Esophagus squamous epithelium (tissue), 5 donors: ENCODE data around the gene NCKAP5. TPM values are rescaled to one million over a fixed set of nuclear protein-coding genes. Genes with fewer than 3 reads are reported as not detected.
A peak's percentile ranks its signal among the peaks of the same experiment; 100 is the strongest.

Experiments
- DNase-seq: peaks from one replicate; lab custom pipeline; 2025; lab: John Stamatoyannopoulos, UW
- H3K27ac ChIP-seq, 4 donors: fragments of 200-600 bp; sonication (generic); one replicate each; pipeline ENCODE4 v1.5.1; 2016 to 2019; ENCODE audit warnings: mild to moderate bottlenecking in 1 of 4
- H3K27me3 ChIP-seq, 4 donors: fragments of 200-600 bp; sonication (generic); 1 replicate in 3 of 4; 2 replicates in 1 of 4; pipeline versions ENCODE4 v1.5.1 to v1.6.0; 2017 to 2021; ENCODE audit warnings: antibody characterized with exemption in 1 of 4
- H3K36me3 ChIP-seq, 3 donors: fragments of 200-600 bp; sonication (generic); one replicate each; pipeline ENCODE4 v1.5.1; 2016 to 2019
- H3K4me1 ChIP-seq, 3 donors: fragments of 200-600 bp; sonication (generic); one replicate each; pipeline ENCODE4 v1.5.1; 2017 to 2019
- H3K4me3 ChIP-seq, 4 donors: fragments of 200-600 bp; sonication (generic); 1 replicate in 3 of 4; 2 replicates in 1 of 4; pipeline ENCODE4 v1.5.1; 2016 to 2019; ENCODE audit warnings: mild to moderate bottlenecking in 2 of 4, moderate library complexity in 1 of 4
- H3K9me3 ChIP-seq, 3 donors: fragments of 200-600 bp; sonication (generic); one replicate each; pipeline ENCODE4 v1.5.1; 2016 to 2019
- POLR2A ChIP-seq, 4 donors: fragments of 450-650 bp; IDR thresholded peaks; one replicate each; pipeline ENCODE4 v1.6.1; 2017; ENCODE audit warnings: antibody characterized with exemption in 4 of 4, mild to moderate bottlenecking in 4 of 4, moderate library complexity in 3 of 4
- WGBS, 2 donors: methylation state at CpG; one replicate each; pipeline ENCODE4 v1.1.5; 2018; 5-methylcytosine and 5-hydroxymethylcytosine counted together
- intact Hi-C: fragments of 100-400 bp; cut with DNase I; formaldehyde crosslinking; loops from one replicate; pipeline ENCODE4 v1.15.0; 2022
- total RNA-seq, 4 donors: library from RNA; depleted of rRNA; stranded (reverse); fragments of >200 nt; gene quantifications; one replicate each; pipeline ENCODE4 v1.1.0, GENCODE V29; 2016
- TF ChIP-seq, protein P1 (sequence below), 6 experiments: fragments of 450-650 bp in 4 of 6; fragments of 200-600 bp in 2 of 6; sonication (generic) in 2 of 6; IDR thresholded peaks; one replicate each; pipeline ENCODE4 v1.5.1; 2016 to 2019; ENCODE audit warnings: antibody characterized with exemption in 6 of 6, mild to moderate bottlenecking in 4 of 6, moderate library complexity in 4 of 6
- donor health status: DM: yes; HTN: yes; CAD: no.

Gene NCKAP5
- total RNA-seq, 4 donors from 2014 or later, result 4.5 to 6.9 (median 5.3) TPM

DNA sequence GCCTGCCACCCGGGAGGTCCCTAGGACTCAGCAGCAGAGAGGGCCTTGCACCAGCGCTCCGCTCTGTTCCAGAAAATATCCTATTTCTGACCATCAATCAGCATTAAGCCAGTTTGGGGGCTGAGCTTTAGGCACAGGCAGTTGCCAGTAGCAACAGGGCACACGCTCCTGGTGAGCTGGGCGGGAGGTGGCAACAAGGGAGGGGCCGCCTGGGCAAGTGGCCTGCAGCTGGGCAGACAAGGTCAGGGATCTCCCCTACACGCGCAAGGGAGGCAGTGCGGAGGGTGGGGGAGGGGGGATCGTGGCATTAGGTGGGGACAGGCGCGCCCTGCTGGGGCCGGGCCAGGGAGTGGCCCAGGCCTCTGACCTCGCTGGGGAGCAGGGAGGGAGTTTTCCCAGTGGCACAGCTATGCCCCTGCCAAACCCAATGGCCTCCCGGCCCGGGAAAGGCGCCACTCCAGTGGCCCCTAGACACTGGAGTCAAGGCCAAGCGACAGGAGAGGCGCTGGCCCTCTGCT, 302.8 kb downstream of the NCKAP5 start:
- Histone ChIP-seq H3K36me3 (no peaks in the 10 kb centered on the region), H3K4me1 (peaks cover 0 to 36% (median 15%) of the 10 kb centered on the region in 3 donors), H3K4me3 (peak overlapping the region in 3 of 4 donors; percentile 51 to 70 (median 54)), H3K27ac (peak overlapping the region in 2 of 4 donors; percentile 21 to 26), H3K27me3 (peaks cover 0 to 16% (median 0%) of the 10 kb centered on the region in 4 donors), H3K9me3 (no peaks in the 10 kb centered on the region)
- WGBS, 2 donors, result 28 to 46% methylated on average over 3 to 7 of the region's 19 CpGs
- TF ChIP-seq, protein P1, sequence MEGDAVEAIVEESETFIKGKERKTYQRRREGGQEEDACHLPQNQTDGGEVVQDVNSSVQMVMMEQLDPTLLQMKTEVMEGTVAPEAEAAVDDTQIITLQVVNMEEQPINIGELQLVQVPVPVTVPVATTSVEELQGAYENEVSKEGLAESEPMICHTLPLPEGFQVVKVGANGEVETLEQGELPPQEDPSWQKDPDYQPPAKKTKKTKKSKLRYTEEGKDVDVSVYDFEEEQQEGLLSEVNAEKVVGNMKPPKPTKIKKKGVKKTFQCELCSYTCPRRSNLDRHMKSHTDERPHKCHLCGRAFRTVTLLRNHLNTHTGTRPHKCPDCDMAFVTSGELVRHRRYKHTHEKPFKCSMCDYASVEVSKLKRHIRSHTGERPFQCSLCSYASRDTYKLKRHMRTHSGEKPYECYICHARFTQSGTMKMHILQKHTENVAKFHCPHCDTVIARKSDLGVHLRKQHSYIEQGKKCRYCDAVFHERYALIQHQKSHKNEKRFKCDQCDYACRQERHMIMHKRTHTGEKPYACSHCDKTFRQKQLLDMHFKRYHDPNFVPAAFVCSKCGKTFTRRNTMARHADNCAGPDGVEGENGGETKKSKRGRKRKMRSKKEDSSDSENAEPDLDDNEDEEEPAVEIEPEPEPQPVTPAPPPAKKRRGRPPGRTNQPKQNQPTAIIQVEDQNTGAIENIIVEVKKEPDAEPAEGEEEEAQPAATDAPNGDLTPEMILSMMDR (IDR thresholded peaks at IDR 0.05), result no peak
- no peak for TF ChIP-seq POLR2A (IDR thresholded peaks at IDR 0.05)
- no peak for DNase-seq
- intact Hi-C loops, result no loop called here

- Histone ChIP-seq H3K27me3 (peaks cover 0 to 16% (median 0%) of the 10 kb centered on the region in 4 donors), H3K9me3 (no peaks in the 10 kb centered on the region), H3K4me3 (peak overlapping the region in 2 of 4 donors; percentile 54 to 70), H3K27ac (peak overlapping the region in 2 of 4 donors; percentile 21 to 26), H3K36me3 (no peaks in the 10 kb centered on the region), H3K4me1 (peaks cover 0 to 36% (median 15%) of the 10 kb centered on the region in 3 donors)
- no peak for TF ChIP-seq POLR2A (IDR thresholded peaks at IDR 0.05)
- TF ChIP-seq, protein P1 (IDR thresholded peaks at IDR 0.05), result no peak
- 33 to 57% methylated on average over 7 of the region's 7 CpGs for WGBS, 2 donors
- intact Hi-C loops, result no loop called here
- no peak for DNase-seq
These were observed 303.3 kb downstream of the NCKAP5 start for GRCh38 chr2:133264989-133265401.

GRCh38 chr2:133262893-133263292, 305.4 kb downstream of the NCKAP5 start:
- no peaks in the 10 kb centered on the region for H3K36me3 ChIP-seq
- H3K9me3 ChIP-seq, result no peaks in the 10 kb centered on the region
- peaks cover 0 to 16% (median 0%) of the 10 kb centered on the region in 4 donors for H3K27me3 ChIP-seq
- no peak overlapping the region for H3K27ac ChIP-seq
- no peak overlapping the region for H3K4me3 ChIP-seq
- H3K4me1 ChIP-seq, result peaks cover 0 to 36% (median 15%) of the 10 kb centered on the region in 3 donors
- TF ChIP-seq POLR2A (IDR thresholded peaks at IDR 0.05), result no peak
- TF ChIP-seq, protein P1 (IDR thresholded peaks at IDR 0.05), result peak in 3 of 6 experiments; percentile 8 to 32 (median 11)
- 61 to 67% methylated on average over 2 of the region's 2 CpGs for whole genome bisulfite sequencing, 2 donors
- intact Hi-C loops, result no loop called here
- DNase-seq, result no peak

DNA sequence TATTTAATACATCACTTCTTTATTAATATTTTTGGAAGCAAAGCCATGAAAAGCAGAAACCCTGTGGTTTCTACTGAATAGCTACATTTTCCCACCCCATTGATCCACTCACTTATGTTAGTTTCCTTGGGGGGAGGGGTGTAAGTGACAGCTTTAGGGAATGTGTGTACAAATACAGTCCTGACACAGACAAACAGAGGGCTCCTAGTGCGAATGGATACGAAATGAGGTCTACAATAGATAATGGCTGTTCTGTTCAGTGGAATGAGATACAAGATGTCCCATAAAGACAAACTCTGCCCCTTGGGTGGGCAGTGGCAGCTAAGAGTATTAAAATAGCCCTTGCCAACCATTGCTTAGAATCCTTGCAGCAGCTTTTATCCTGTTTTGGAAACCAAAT, 312.9 kb downstream of the NCKAP5 start:
- Histone ChIP-seq H3K36me3 (no peaks in the 10 kb centered on the region), H3K27ac (peak overlapping the region in 1 of 4 donors; percentile 6), H3K27me3 (no peaks in the 10 kb centered on the region), H3K4me3 (no peak overlapping the region), H3K4me1 (no peaks in the 10 kb centered on the region), H3K9me3 (no peaks in the 10 kb centered on the region)
- TF ChIP-seq, protein P1 (IDR thresholded peaks at IDR 0.05), result no peak
- TF ChIP-seq POLR2A (IDR thresholded peaks at IDR 0.05), result no peak
- intact Hi-C loops, result no loop called here
- no peak for DNase-seq
- 62 to 72% methylated on average over 2 of the region's 2 CpGs for WGBS, 2 donors

DNA sequence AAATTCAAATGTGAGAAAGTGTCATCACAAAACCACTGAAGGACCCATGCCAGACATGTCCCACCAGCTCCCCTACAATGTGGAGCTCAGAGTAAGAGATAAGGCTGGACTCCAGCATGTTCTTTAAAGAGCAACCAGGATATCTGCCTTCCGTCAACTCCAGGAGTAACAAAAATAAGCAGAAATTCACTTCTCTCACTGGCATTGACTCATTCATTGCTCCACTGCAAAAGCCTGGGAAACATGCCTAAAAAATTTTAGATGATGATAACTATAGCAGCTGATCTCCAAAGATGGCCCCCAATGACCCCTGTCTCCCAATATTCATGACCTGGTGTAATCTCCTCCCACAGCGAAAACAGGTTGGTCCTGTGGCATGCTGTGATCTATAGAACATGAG, 314.5 kb downstream of the NCKAP5 start:
- H3K27ac ChIP-seq, result no peak overlapping the region
- WGBS, 2 donors, result 86 to 87% methylated on average over 2 of the region's 2 CpGs
- no peaks in the 10 kb centered on the region for H3K27me3 ChIP-seq
- H3K36me3 ChIP-seq, result no peaks in the 10 kb centered on the region
- no peaks in the 10 kb centered on the region for H3K4me1 ChIP-seq
- intact Hi-C loops, result no loop called here
- no peak for DNase-seq
- no peaks in the 10 kb centered on the region for H3K9me3 ChIP-seq
- TF ChIP-seq, protein P1 (IDR thresholded peaks at IDR 0.05), result no peak
- no peak for TF ChIP-seq POLR2A (IDR thresholded peaks at IDR 0.05)
- no peak overlapping the region for H3K4me3 ChIP-seq
